GM11168 (cell line): ENCODE measurements around the gene PERM1.
"Not testable (repeated sequence)": the region's sequence is repeated elsewhere in the genome, so short reads cannot be mapped to it uniquely, and the experiment has no call there.

Experiments used
- in situ Hi-C: fragments of 300-500 bp; cut with MboI; formaldehyde crosslinking; loops from one replicate; pipeline ENCODE4 v1.12.0; 2022; ENCODE audit warnings: low sequenced_read_pairs; ENCODE audit not compliant: unreplicated experiment

The PERM1 gene

GRCh38 chr1:980137-980571 is 1.7 kb downstream of the PERM1 start:
- in situ Hi-C loops, result no loop called here

DNA sequence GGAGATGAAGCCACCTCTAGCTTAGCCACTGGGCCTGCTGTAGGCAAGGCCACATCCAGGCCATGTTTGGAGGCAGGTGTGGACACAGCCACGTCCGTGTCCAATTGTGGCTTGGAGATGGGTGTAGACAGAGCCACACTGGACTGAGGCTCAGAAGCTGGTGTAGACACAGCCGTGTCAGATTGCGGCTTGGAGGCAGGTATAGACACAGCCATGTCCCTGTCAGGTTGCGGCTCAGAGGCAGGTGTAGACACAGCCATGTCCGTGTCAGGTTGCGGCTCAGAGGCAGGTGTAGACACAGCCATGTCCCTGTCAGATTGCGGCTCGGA is 2.2 kb downstream of the PERM1 start:
- in situ Hi-C loops, result no loop called here

- in situ Hi-C loops, result no loop called here
These were observed 2.8 kb downstream of the PERM1 start for GRCh38 chr1:978835-979743.

GRCh38 chr1:978069-978834 is 3.6 kb downstream of the PERM1 start:
- in situ Hi-C loops, result no loop called here

- in situ Hi-C loops, result not testable (repeated sequence)
These were observed 5.1 kb downstream of the PERM1 start for GRCh38 chr1:976791-977190.

GRCh38 chr1:975896-976683 is 5.8 kb downstream of the PERM1 start:
- in situ Hi-C loops, result no loop called here

DNA sequence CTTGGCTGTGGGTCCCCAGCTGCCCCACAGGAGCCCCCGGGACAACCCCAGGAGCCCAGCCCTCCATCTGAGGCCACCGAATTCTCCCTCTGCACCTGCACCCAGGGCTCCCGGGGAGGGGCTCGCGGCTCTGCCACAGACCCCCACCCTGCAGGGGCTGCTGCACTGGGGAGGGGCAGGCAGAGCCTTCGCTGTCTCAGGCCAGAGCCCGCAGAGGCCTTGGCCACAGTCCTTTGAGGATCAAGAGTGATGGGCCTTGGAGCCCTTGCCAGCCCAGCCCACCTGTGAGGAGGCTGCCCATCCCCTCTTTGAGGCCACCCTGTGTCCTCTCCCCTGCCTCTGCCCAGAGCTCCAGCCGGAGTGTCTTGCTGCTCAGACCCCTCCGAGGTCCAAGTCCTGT is 6.5 kb downstream of the PERM1 start:
- in situ Hi-C loops, result no loop called here

GRCh38 chr1:974687-975328 is 7.1 kb downstream of the PERM1 start:
- in situ Hi-C loops, result no loop called here

DNA sequence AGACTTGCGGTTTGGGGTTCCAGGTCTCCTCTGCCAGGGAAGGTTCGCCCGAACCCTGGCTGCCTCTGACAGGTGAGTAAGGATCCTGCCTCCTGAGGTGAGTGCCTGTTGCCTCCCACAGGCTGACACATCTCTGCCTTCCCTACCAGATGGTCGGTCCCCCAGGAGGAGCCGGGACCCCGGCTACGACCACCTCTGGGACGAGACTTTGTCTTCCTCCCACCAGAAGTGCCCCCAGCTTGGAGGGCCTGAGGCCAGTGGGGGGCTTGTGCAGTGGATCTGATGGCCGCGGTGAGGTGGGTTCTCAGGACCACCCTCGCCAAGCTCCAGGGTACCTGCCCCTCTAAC is 7.6 kb downstream of the PERM1 start:
- in situ Hi-C loops, result no loop called here

DNA sequence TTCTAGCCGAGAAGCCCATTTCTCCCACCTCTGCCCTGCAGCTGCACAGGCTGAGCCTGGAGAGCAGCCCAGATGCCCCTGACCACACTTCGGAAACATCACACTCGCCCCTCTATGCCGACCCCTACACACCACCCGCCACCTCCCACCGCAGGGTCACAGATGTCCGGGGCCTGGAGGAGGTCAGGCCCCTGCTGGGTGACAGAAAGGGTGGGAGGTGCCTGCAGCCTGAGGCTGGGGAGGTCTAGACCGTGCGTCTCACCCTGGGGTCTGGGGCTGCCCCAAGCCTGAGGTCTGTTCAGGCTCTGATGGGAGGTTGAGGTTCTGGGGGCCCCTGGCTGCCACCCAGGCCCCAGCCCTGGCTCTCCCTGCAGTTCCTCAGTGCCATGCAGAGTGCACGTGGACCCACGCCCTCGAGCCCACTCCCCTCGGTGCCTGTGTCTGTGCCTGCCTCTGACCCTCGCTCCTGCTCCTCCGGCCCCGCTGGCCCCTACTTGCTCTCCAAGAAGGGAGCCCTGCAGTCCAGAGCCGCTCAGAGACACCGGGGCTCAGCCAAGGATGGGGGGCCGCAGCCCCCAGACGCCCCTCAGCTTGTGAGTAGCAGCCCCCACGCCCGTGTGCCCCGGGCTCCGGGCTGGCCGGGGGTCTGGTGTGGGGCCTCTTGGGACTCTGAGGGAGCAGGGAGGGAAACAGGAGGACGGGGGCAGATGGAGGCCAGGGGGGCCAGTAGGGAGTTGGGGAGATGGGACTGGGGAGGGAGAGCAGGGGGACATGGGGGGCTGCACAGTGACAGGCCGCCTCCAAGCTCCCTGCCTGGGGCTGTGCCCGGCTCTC is 8.2 kb downstream of the PERM1 start:
- in situ Hi-C loops, result no loop called here

- in situ Hi-C loops, result no loop called here
These were observed 9.0 kb downstream of the PERM1 start for GRCh38 chr1:972726-973458.

DNA sequence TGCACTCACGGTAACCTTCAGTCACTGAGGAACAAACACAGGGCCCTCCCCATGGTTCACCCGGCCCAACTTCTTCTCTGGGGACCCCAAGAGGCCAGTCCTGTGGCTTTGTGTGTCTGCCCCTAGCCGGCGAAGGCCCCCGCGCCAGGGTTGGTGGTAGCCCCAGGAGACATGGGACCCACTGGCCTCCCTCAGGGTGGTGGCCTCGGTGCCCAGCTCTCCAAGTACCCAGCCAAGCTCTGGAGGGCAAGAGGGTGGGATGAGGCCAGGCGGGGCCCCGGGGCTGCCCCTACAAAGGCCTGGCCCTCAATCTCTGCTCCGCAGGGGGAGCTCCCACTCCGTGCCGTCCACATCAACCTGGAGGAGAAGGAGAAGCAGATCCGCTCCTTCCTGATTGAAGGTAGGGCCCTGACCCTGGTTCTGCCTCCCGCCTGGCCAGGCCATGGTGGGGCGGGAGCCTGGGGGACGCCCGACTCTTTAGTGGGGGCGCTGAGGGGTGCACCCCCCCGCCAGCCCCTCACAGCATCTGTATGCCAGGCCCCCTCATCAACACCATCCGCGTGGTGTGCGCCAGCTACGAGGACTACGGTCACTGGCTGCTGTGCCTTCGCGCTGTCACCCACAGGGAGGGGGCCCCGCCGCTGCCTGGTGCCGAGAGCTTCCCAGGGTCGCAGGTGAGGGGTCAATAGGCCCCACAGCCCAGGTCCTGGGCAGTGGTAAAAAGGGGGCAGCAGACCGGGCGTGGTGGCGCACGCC is 10.0 kb downstream of the PERM1 start:
- in situ Hi-C loops, result no loop called here

- in situ Hi-C loops, result no loop called here
These were observed 10.7 kb downstream of the PERM1 start for GRCh38 chr1:970973-971730.

DNA sequence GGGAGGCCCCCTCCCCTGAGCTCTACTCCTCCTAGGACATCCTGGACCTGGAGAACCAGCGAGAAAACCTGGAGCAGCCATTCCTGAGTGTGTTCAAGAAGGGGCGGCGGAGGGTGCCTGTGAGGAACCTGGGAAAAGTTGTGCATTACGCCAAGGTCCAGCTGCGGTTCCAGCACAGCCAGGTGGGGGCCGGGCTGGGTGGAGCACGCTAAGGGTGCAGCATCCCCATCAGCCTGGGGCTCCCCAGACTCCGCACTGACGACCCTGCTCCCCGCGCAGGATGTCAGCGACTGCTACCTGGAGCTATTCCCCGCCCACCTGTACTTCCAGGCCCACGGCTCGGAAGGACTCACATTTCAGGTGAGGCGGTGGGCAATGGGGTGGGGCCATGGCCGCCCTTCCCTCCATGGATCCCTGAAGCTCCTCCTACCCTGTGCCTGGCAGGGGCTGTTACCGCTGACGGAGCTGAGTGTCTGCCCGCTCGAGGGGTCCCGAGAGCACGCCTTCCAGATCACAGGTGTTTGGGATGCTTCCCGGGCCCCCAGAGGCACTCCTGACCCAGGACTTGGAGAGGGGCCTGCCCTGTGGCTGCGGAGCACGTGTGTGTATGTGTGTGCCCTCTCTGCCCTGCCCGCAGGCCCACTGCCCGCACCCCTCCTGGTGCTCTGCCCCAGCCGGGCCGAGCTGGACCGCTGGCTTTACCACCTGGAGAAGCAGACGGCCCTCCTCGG is 11.5 kb downstream of the PERM1 start:
- in situ Hi-C loops, result no loop called here

DNA sequence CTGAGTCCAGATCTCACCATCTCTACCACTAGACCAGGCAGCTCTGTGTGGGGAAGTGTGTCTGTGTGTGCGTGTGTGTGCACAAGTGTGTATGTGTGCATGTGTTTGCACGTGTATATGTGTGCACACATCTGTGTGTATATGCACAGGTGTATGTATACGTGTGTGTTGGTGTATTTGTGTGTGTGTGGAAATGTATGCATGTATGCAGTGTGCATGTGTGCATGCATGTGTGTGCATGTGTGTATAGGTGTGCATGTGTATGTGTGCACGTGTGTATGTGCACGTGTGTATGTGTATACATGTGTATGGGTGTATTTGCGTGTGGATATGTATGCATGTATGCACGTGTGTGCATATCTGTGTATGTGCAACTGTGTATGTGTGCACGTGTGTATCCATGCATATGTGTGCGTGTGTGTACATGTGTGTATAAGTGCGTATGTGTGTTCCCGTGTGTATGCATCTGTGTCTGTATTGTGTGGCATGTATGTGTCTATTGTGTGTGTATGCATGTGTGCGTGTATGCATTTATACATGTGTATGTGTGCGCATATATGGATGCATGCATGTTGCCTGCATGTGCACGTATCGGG is 12.5 kb downstream of the PERM1 start:
- in situ Hi-C loops, result no loop called here
